OCI-M2 (cell line): Measurements from ENCODE around the gene BAIAP2L2.
"Not testable (repeated sequence)": the region's sequence is repeated elsewhere in the genome, so short reads cannot be mapped to it uniquely, and the experiment has no call there.

Experiments
- DNase-seq: peaks from one replicate; lab custom pipeline; 2025; ENCODE audit not compliant: unreplicated experiment; lab: John Stamatoyannopoulos, UW

Gene BAIAP2L2

DNA sequence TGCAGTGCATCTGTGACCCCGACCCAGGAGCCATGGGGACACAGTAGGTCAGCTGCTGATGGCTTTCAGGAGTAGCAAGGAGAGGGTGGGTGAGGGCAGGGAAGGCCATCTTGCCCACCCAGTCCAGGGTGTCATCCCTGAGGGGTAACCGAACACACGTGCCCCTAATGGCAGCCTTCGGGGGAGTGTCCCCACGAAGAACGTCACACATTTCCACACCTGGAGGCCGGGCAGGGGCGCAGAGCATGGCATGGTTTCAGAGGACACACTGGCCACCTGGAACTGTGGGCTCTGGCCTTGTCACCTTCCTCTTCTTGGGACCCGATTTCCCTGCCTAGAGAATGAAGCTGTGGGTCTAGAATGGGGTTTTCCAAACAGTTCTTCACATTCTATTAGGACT, 19.4 kb upstream of the BAIAP2L2 start:
- no peak for DNase-seq

DNA sequence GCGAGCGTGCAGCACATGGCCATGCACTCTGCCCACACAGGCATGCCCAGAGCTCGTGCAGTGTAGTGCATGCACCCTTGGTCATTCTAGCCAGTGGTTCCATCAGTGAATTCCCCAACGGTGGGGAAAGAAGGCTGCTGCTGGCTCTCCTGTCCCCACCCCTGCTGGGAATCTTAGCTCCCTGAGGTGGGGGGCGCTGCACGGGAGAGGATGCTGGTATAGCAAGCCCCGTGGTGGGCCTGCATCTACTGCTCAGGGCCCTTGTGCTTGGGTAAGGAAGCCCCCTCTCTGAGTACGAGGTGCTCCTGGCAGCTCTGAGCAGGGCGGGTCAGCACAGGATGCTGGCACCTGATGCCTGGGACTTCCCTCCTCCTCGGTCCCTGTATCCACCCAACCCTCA, 18.5 kb upstream of the BAIAP2L2 start:
- DNase-seq = no peak

DNA sequence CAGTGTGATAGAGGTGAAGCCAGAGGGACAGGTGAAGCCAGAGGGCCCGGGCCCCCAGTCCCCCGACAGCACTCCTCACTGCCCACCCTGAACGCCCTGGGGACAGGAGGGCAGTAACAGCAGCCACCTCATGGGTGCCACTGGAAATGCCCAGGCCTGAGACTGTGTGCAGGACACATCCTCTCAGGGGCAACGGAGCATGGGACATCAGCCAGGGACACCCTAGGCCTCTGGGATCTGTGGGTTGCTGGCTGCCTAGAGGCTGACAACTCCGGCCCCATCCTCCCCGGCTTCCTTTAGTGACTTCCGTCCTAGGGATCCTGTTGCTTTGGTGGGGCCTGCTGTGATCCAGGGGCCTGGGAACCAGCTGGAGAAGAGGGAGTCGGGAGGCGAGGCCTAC, 17.4 kb upstream of the BAIAP2L2 start:
- no peak for DNase-seq

DNA sequence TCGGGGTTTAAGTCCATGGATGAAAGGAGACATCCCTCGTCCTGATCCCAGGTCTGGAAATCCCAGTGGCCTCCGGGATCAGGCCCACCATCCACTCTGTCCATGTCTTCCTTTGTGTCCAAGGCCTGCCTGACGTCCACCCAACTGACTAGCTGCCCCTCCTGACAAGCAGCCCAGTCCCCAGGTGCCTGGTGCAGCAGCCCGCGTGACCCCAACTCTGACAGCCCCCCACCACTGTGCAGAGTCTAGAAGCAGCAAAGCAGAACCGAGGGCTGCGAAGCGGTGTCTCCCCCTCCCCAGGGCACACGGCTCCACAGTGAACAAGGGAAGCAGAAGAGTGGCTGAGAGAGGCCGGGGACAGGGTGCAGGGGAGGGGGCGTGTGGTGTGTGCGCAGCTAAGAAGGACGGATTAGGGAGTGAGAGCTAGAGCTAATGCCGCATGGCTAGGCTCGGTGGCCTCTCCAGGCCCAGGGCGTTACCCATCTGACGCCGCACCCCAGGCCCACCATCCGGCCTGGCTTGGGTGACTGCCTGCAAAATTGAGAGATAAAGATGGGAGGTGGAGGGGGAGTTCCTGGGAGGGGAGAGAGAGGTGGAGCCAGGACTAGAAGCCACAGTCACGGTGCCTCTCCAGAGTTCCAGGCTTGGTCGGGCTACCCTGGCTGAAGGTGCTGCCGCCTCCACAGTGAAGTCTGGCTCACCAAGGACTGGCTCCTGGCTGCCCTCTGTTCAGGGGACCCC, 16.6 kb upstream of the BAIAP2L2 start:
- no peak for DNase-seq

DNA sequence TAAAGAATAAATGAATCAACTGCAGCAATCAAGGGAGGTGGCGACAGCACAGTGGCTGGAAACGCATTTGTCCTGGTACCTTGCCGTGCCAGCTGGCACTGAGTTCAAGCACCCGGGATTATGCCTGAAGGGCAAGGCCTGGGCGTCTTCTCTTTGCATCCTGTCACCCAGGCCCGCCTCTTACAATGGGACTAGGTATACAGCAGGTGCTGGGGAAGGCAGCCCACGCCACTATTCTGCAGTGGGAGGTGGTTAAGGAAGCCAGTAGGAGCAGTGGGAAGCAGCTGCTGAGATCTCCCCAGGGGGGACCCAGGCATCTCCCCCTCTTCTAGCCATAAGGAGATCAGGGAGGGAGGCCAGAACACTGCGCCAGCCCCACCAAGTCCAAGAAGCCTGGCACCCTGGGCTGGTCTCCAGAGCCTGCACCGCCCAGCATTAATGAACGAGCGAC, 15.3 kb upstream of the BAIAP2L2 start:
- no peak for DNase-seq

DNA sequence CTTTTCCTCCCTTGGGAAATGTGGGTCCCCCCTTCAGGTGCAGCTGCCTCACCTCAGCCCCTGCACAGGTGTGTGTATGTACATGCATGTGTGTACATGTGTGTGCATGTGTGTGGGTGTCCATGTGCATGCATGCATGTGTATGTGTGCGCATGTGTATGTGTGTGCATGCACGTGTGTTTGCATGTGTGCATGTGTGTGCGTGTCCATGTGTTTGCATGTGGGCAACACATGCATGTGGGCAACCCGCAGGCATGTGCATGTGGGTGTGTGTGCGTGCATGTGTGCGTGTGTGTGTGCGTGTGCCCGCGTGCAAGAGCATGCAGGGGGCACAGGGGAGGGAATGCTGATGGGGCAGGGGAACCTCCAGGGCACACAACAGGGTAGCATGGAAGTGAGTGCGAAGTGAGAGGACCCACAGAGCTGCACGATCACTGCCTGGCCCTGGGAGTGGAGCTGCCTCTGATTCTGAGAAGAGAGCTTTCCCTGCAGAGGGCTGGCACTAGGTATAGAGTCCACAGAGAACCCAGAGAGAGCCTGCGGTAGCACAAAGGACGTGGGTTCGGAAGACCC, 14.6 kb upstream of the BAIAP2L2 start:
- no peak for DNase-seq

DNA sequence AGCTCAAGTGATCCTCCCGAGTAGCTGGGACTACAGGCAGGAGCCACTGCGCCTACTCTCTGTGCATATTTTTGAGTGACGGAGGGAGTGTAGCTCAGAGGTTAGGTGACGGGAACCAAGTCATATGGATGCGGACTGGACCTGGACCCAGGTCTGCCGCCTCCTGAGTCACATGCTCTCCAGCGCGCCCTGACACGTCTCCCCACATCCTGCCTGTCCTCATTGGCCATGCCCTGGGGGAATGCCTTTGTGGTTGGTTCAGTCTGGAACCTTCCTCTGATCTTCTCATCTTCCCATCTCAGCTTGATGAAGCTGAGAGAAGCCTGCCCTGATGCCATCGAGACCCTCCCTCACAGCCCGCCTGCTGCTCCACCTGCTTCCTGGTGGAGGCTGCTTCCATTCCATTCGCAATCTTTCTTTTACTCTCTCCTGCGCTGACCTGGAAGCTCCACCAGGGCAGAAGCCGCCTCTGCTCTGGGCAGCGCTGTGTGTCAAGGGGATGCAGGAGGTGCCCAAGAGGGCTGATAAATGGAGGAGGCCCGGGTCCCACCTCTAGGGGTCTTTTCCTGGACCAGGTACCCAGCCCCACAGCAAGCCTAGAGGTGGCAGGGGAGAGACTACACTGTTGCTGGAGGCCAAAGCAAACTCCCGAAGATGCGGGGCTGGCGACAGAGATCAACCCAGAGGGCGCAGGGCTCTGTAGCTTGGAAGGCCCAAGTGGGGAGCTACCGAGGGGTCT, 13.9 kb upstream of the BAIAP2L2 start:
- DNase-seq = no peak

DNA sequence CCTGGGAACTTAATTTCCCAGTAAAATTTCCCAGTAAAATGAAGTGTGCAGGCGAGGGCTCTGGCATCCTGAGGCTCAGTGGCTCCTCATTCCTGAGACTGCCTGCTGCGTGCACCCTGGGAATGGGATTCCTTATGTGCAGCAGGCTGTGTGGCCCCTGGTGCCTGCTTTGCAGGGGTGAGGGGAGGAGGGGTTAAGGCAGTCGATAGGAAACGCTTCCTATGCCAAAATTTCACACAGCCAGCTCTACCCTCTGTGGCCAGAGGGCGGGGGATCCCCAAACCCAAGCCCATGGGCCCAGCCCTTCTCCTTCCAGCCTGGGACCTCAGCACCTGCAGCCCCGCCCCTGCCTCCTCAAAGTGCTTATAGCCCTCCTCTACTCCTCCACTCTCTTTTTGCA, 12.1 kb upstream of the BAIAP2L2 start:
- no peak for DNase-seq

DNA sequence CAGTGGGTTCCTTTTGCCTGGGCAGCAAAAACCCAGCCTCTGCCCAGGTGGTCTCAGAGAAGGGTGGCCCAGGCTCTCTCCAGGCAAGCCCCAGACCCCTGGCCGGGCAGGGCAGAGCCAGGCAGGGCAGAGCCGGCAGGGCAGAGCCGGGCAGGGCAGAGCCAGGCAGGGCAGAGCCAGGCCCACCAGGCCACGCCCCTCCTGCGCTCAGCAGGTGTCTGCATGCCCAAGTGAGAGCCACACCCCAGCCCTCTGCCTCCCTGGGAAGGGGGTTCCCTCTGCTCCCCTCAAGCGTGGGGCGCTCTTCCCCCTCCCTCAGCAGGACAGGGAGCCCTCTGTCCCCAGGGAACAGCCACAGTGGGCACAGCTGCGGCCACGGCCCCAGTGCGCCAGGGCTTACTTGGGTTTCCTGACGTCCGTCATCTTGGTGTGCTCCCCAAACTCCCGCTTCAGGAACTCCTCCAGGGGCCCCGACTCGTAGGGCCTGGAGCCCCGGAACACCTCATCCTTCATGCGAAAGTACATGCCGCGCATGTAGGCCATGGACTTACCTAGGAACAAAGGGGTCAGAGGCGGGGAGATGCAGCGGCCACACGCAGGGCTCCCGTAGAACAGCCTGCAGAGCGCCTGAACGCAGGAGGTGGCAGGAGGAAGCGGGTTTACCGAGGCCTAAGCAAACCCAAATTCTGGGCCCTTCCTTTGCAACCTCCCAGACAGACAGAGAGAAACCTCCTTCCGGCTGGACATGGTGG, 10.1 kb upstream of the BAIAP2L2 start:
- no peak for DNase-seq

DNA sequence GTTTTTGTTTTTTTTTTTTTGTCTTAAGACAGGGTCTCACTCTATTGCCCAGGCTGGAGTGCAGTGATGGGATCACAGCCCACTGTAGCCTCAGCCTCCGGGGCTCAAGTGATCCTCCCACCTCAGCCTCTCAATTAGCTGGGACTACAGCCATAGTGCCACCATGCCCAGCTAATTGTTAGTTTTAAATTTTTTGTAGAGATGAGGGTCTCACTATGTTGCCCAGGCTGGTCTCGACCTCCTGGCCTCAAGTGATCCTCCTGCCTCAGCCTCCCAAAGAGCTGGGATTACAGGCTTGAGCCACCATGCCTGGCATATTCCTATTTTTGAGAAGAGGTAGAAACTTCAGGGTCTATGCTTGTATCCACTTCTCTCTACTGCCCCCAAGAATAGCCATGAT, 8.3 kb upstream of the BAIAP2L2 start:
- not testable (repeated sequence) for DNase-seq

DNA sequence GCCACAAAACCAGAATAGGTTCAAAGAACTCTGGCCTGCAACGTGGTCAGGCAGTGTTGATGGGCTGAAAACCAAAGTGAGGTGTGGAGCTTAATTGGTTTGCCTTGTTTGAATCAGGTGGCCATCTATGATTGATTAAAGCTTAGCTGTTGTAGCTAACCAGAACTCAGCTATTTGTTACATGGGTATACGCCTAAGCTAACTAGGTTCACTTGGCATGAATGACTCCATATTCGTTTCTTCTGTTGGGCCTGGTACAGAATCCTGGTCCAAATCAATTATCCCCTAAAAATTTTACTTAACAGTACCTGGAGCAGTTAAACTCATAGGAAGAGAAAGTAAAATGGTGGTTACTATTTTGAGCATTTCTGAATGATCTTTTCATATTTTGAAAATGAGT, 7.7 kb upstream of the BAIAP2L2 start:
- no peak for DNase-seq

DNA sequence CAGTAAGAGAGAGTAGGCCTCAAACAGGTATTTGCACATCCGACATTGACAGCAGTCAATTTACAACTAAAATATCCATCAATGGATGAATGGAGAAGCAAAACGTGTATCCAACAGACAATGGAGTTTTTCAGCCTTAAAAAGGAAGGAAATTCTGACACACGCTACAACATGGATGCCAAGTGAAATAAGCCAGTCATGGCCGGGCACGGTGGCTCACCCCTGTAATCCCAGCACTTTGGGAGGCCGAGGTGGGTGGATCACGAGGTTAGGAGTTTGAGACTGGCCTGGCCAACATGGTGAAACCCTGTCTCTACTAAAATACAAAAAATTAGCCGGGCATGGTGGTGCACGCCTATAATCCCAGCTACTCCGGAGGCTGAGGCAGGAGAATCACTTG, 7.1 kb upstream of the BAIAP2L2 start:
- not testable (repeated sequence) for DNase-seq

DNA sequence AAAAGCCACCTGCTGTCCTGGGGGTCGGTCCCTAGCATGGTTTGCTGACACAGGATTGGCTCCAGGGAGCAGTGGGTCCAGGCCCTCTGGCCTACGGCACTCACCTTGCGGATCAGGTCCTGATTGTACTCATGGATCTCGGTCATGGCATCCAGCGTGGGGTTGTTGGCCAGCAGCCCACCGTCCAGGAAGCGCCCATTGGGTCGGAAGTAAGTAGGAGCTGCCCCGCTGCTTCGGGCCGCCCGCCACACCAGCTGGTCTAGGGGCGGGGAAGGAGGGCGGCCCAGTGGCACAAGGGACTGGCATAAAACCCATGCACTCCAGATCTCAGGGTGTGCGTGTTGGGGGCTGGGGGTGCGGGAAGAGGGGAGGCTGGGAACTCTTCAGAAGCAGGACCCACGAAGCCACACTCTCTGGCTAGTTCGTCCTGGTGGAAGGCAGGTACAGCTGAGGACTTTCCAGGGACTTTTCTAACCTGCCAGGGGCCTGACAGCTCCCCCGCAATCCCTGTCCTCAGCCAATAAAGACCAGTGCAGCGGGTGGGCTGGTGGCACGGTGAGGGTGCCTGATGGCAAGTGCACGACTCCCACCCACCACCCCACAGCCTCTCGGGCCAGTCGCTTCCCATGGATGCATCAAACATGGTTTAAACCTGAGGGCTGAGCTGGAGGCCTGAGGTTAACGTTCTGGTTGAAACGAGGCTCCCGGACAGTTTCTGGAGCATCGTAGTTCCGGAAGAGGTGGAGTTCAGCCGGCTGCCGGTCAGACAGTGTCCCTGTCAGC, 5.1 kb upstream of the BAIAP2L2 start:
- DNase-seq = no peak

DNA sequence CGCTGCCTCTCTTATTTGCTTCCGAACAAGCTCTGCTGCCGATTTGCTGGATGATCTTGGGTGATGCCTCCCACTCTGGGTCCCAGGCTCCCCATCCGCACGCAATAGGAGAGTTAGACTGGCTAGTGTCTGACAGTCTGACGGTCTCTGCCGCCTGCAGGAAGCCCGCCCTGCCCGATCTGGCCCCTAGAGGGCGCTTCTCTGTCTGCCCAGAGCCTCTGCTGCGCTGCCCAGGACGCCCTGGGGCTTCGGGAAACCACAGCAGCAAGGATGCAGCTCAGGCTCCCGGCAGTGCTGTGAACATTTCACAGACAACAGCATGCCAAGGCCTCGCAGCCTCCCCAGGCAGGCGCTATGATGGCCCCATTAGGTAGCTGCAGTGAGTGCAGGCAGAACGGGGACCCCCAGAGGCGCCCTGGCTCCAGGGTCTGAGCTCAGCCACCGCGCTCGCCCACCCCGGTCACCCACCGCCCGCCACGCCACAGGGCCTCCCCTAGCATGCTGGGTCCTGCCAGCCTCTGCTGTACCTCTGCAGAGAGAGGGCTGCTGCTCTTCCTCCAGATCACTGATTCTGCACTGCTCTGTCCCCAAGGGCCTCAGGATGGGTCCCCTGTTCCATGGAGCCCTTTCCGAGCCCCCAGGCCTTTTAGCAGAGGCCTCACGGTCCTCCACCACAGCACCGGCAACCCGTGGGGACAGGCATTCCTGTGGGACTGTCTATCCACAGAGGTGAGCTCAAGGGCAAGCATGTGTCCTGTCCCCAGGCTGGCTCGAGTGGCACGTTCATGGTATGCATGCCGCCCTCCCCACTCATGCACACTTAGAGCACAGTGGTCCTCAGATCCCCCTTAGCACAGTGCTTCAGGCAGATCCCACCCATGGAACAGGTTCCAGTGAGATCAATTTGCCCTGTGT, 4.3 kb upstream of the BAIAP2L2 start:
- no peak for DNase-seq

DNA sequence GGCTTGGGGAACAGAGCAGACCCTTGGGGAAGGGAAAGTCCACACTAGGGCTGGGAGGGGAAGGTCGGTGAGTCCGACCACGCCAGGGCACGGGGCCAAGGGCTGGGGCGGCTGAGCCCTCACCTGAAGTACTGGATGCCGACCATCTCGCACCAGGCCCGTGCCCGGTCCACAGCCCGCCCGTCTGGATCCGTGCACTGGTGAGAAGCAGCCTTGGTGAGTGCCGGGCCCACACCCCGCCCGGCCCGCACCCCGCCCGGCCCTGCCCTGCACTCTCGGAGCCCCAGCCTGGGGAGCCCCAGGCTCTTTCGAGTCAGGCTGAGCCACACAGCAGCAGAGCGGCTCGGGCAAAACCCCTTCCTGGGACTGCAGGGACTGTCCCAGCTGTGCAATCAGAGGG, 1.9 kb upstream of the BAIAP2L2 start:
- no peak for DNase-seq

DNA sequence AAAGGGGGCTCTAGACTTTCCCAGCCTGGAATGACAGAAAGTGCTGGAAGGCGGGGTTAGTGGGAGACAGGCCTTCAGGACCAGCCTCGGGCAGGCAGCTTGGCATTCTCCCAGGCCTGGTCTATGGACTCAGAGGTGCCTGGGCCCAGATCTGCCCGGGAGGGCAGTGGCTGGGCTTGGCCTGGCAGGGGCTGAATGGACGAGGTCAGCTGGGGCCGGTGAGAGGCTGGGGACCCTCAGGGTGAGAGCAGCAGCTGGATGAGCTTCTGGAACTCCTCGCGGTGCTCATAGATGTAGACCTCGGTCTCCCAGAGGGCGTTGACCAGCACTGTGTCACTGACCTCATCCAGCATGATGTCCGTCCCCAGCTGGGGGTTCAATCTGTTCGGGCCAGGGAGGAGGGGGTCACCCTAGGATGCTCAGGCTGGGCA, 1.5 kb upstream of the BAIAP2L2 start:
- DNase-seq = no peak

DNA sequence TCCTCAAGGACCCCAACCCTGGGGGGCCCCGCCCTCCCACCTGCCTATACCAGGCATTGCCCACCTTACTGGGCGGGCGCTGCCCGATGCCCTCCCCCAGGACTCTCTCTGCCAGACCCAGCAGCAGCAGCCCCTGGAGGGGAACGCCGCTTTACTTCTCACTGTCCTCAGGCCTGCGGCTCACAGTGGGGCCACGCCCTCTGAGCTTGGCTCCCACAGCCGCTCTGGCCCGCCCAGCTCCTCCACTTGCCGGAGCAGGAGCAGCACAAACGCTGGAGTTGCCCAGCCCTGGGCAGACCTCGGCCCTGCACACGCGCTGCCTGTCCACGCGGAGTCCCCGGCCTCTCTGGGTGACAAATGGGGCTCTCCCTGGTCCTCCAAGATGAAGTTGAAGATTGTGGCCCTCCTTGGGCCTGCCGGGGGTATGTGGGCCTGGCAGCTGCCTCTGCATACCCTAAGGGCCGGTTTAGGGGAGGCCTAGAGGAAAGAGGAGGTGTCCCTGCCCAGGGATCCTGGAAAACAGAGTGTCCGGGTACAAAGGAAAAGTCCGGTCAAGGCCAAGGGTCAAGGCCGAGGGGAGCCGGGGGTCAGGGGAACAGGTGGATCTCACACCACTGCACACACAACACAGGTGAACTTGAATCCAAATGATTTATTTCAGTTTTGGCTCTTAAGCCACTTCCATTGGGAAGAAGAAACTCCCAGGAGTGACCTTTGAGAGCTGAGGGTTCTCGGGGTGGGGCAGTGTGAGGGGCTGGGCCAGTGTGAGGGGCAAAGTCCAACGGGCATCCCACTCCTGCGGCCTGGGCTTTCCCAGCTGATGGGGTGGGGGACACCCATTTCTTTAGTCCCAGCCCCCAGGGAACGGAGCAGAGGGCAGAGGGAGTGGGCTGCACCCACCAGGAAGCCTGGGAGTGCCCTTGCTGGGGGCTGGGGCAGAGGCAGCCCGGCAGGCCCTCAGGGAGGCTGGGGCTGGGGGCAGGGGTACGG, 674 bp upstream of the BAIAP2L2 start:
- no peak for DNase-seq

DNA sequence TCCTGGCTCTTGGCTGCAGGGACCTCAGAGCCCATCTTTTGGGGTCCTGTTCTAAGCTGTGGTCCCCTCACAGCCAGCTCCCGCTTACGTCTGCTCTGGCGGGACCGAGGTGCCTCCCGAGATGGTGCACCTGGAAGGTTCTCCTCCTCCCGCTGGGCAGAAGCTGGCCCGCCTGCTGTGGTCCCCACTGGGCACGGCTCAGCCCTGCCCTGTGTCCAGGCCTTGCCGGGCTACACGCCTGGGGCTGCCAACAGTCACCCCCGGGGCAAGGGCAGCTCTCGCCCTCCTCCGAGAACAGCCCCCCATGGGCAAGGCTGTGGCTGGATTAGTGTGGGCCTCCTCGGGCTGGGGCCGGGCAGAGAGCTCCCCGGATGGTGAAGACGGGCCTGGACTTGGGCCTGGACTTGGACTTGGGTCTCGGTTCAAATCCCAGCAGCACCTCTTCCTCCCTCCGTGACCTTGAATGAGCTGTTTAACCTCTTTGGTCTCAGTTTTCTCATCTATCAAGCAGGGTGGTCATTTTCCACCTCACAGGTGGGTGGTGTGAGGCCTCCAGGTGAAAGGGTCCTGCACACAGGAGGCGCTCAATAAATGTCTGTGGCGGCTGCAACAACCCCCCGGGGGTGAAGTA, 998 bp downstream of the BAIAP2L2 start:
- DNase-seq = no peak
